ENCODE data around the gene TINAGL1.

Gene TINAGL1

DNA sequence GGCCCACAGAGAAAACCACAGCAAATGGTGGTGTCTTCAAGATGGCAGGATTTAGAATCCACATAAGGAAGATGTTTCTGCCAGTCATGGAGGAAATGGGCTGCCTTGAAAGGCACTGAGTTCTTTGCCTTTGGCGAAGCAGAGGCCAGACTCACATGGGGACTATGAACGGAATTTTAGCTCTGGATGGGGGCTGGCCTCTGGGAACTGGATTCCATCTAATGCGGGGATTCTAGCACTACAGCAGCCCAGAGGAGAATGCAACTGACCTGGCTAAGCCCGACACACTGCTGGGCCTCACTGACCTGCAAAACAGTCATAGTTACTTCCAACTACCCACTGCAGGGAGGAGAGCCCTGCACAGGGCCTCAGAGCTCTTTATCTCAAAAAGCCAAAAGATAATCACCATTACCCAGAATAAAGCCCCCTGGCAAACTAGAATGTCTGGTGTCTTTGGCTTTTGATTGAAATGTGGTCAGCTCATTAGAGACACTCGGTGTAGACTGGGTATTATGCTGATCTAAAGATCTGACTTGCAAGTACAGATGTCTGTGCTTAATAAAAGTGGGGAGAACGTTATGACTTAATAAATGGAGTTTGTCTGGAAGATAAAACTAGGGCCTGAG is 52.7 kb downstream of the TINAGL1 start:
- no peak overlapping the region for H3K9ac ChIP-seq (ENCODE audit: low read depth, low read length, poor library complexity, severe bottlenecking)
- H3K4me3 ChIP-seq (ENCODE audit: low read length, poor library complexity, severe bottlenecking): no peak overlapping the region
- TF ChIP-seq EZH2phosphoT487 (IDR thresholded peaks at IDR 0.05; ENCODE audit: borderline replicate concordance): no peak
- TF ChIP-seq, protein P1, sequence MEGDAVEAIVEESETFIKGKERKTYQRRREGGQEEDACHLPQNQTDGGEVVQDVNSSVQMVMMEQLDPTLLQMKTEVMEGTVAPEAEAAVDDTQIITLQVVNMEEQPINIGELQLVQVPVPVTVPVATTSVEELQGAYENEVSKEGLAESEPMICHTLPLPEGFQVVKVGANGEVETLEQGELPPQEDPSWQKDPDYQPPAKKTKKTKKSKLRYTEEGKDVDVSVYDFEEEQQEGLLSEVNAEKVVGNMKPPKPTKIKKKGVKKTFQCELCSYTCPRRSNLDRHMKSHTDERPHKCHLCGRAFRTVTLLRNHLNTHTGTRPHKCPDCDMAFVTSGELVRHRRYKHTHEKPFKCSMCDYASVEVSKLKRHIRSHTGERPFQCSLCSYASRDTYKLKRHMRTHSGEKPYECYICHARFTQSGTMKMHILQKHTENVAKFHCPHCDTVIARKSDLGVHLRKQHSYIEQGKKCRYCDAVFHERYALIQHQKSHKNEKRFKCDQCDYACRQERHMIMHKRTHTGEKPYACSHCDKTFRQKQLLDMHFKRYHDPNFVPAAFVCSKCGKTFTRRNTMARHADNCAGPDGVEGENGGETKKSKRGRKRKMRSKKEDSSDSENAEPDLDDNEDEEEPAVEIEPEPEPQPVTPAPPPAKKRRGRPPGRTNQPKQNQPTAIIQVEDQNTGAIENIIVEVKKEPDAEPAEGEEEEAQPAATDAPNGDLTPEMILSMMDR (conservative IDR thresholded peaks at IDR 0.05; ENCODE audit: low read length): no peak
- H3K9me3 ChIP-seq (ENCODE audit: insufficient read depth, low read depth, low read length): no peaks in the 10 kb centered on the region
- H2AFZ ChIP-seq (ENCODE audit: low read length): no peak overlapping the region
- no peaks in the 10 kb centered on the region for H3K27me3 ChIP-seq (ENCODE audit: insufficient read depth, low read length, poor library complexity, severe bottlenecking)
- no peaks in the 10 kb centered on the region for H3F3A ChIP-seq (ENCODE audit: low read depth)
- H4K20me1 ChIP-seq (ENCODE audit: insufficient read depth, low read length, poor library complexity, severe bottlenecking): no peaks in the 10 kb centered on the region
- H3K36me3 ChIP-seq (ENCODE audit: insufficient read depth, low read length): peaks cover 68% of the 10 kb centered on the region; the same call in 1 of the 2 replicates
- no peaks in the 10 kb centered on the region for H3K79me2 ChIP-seq (ENCODE audit: insufficient read depth, low read length)
- H3K4me2 ChIP-seq (ENCODE audit: low read depth, low read length, poor library complexity, severe bottlenecking): no peak overlapping the region
- no peaks in the 10 kb centered on the region for H3K9me2 ChIP-seq (replicated peaks; ENCODE audit: low read depth, low read length)
- H3K4me1 ChIP-seq (ENCODE audit: insufficient read depth, low read length, poor library complexity, severe bottlenecking): no peaks in the 10 kb centered on the region

DNA sequence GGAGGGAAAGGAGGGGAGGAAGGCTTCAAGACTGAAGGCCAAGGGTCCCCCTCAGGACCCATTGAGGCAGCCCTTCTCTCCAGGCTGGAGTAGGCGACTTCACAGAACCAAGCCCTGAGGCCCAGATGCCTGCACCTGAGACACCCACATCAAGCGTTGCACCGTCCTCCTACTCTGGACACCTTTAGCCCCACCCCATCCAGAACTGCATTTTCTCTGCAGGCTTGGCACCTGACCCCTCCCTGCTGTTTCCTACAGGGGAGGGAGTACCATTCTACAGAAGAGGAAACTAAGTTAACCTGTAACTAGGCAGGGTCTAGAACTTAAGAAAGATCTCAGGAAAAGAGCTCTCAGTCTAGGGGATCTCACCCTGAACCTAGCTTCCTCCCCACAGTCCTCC is 56.3 kb downstream of the TINAGL1 start:
- Histone ChIP-seq H3K4me1 (ENCODE audit: insufficient read depth, low read length, poor library complexity, severe bottlenecking) (peaks cover 6% of the 10 kb centered on the region), H3F3A (ENCODE audit: low read depth) (no peaks in the 10 kb centered on the region), H3K4me2 (ENCODE audit: low read depth, low read length, poor library complexity, severe bottlenecking) (no peak overlapping the region), H3K9me3 (ENCODE audit: insufficient read depth, low read depth, low read length) (no peaks in the 10 kb centered on the region), H3K4me3 (ENCODE audit: low read length, poor library complexity, severe bottlenecking) (no peak overlapping the region), H4K20me1 (ENCODE audit: insufficient read depth, low read length, poor library complexity, severe bottlenecking) (peaks cover 5% of the 10 kb centered on the region), H3K27me3 (ENCODE audit: insufficient read depth, low read length, poor library complexity, severe bottlenecking) (no peaks in the 10 kb centered on the region), H3K9me2 (replicated peaks; ENCODE audit: low read depth, low read length) (no peaks in the 10 kb centered on the region), H3K36me3 (ENCODE audit: insufficient read depth, low read length) (peaks cover 68% of the 10 kb centered on the region; the same call in 1 of the 2 replicates), H3K79me2 (ENCODE audit: insufficient read depth, low read length) (peaks cover 23% of the 10 kb centered on the region), H2AFZ (ENCODE audit: low read length) (no peak overlapping the region), H3K9ac (ENCODE audit: low read depth, low read length, poor library complexity, severe bottlenecking) (no peak overlapping the region)
- TF ChIP-seq, protein P1 (conservative IDR thresholded peaks at IDR 0.05; ENCODE audit: low read length): no peak
- no peak for TF ChIP-seq EZH2phosphoT487 (IDR thresholded peaks at IDR 0.05; ENCODE audit: borderline replicate concordance)

DNA sequence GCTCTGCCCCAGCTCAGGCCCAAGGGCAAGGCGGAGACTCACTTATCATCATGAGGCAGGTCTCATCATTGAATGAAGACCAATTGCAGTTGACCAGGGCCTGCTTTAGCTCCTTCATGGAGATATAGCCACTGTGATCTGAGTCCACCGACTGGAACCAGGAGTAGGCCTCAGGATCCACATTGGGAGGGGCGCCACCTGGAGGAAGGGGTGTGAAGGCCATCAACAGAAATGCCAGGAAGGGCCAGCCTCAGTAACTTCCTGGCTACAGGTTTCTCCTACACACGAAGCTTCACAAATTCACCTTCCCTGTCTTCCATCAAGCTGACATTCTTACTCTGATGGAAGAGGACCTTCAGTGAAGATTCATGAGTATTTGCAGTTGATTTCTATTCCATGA is 56.8 kb downstream of the TINAGL1 start:
- Histone ChIP-seq H3K4me2 (ENCODE audit: low read depth, low read length, poor library complexity, severe bottlenecking) (no peak overlapping the region), H3K27me3 (ENCODE audit: insufficient read depth, low read length, poor library complexity, severe bottlenecking) (no peaks in the 10 kb centered on the region), H3K4me3 (ENCODE audit: low read length, poor library complexity, severe bottlenecking) (no peak overlapping the region), H4K20me1 (ENCODE audit: insufficient read depth, low read length, poor library complexity, severe bottlenecking) (peaks cover 5% of the 10 kb centered on the region), H3F3A (ENCODE audit: low read depth) (no peaks in the 10 kb centered on the region), H3K4me1 (ENCODE audit: insufficient read depth, low read length, poor library complexity, severe bottlenecking) (peaks cover 11% of the 10 kb centered on the region), H2AFZ (ENCODE audit: low read length) (no peak overlapping the region), H3K36me3 (ENCODE audit: insufficient read depth, low read length) (peaks cover 63% of the 10 kb centered on the region; the same call in 1 of the 2 replicates), H3K79me2 (ENCODE audit: insufficient read depth, low read length) (peaks cover 28% of the 10 kb centered on the region), H3K9ac (ENCODE audit: low read depth, low read length, poor library complexity, severe bottlenecking) (no peak overlapping the region), H3K9me3 (ENCODE audit: insufficient read depth, low read depth, low read length) (no peaks in the 10 kb centered on the region), H3K9me2 (replicated peaks; ENCODE audit: low read depth, low read length) (no peaks in the 10 kb centered on the region)
- TF ChIP-seq, protein P1 (conservative IDR thresholded peaks at IDR 0.05; ENCODE audit: low read length): peak; percentile 72
- no peak for TF ChIP-seq EZH2phosphoT487 (IDR thresholded peaks at IDR 0.05; ENCODE audit: borderline replicate concordance)
